Measurements from ENCODE around the gene DHODH. TPM values are rescaled to one million over a fixed set of nuclear protein-coding genes. Genes with fewer than 3 reads are reported as not detected.

DHODH gene
- total RNA-seq, result 7.7 TPM
- long read RNA-seq, transcript DHODH-201 (9 exons, 2,426 nt), result major isoform, 8 of 14 reads
- long read RNA-seq, partial matches to known transcripts, result 1 of 14 reads
- long read RNA-seq, other reads (novel, unspliced or antisense), result 5 of 14 reads

DNA sequence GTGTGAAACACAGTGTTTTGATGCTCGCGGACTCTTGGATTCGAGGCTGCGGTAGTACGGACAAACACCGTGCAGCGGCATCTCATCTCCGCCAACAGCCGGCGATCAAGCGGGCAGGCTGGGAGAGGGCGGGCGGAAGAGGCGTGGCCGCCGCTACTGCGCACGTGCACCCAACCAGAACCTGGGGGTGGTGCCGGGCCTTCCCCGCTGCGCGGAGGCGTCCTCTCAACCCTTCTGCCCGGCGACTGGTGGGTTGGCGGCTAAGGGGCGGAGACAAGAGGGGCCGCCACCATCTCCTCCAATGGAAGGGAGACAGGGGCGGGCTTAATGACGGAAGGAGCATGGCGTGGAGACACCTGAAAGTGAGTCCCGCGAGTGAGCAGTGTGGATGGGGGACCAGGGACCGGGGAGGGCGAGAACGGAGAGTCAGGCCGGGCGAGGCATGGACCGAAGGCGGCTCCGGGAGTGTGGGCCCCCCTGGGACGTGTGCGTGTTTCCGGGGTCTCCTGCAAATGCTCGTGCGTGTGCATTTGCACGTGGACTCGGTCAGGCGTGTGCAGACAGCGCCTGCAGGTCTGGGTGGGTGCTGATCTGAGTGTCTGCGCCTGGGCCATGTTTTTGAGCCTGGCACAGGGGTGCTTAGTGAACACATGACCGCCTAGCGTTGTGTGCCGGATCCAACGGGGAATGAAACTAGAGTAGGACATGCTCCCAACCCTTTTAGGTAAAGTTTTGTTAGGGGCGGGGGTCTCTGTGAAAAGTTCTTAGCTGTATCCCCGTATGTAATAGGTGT lies at the start of gene DHODH:
DHODH (plus strand) TSS at position 321 of the 793 bp plus-strand sequence; CDS start at position 342, 21 bp downstream.
- H3K27ac ChIP-seq, result peak within 1 kb of the TSS; percentile 78
- no peaks in the 10 kb centered on the region for H3K9me3 ChIP-seq
- ATAC-seq, result peak; percentile 100
- H3K4me3 ChIP-seq, result peak within 1 kb of the TSS; percentile 99
- DNase-seq, result peak; percentile 99
- peaks cover 3% of the 10 kb centered on the region for H3K4me1 ChIP-seq
- H3K27me3 ChIP-seq, result no peaks in the 10 kb centered on the region
- H3K36me3 ChIP-seq, result no peaks in the 10 kb centered on the region
- TF ChIP-seq, protein P1, sequence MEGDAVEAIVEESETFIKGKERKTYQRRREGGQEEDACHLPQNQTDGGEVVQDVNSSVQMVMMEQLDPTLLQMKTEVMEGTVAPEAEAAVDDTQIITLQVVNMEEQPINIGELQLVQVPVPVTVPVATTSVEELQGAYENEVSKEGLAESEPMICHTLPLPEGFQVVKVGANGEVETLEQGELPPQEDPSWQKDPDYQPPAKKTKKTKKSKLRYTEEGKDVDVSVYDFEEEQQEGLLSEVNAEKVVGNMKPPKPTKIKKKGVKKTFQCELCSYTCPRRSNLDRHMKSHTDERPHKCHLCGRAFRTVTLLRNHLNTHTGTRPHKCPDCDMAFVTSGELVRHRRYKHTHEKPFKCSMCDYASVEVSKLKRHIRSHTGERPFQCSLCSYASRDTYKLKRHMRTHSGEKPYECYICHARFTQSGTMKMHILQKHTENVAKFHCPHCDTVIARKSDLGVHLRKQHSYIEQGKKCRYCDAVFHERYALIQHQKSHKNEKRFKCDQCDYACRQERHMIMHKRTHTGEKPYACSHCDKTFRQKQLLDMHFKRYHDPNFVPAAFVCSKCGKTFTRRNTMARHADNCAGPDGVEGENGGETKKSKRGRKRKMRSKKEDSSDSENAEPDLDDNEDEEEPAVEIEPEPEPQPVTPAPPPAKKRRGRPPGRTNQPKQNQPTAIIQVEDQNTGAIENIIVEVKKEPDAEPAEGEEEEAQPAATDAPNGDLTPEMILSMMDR (IDR thresholded peaks at IDR 0.05), result peak; percentile 29
- intact Hi-C loops (cut with DNase I), result no loop called here

DNA sequence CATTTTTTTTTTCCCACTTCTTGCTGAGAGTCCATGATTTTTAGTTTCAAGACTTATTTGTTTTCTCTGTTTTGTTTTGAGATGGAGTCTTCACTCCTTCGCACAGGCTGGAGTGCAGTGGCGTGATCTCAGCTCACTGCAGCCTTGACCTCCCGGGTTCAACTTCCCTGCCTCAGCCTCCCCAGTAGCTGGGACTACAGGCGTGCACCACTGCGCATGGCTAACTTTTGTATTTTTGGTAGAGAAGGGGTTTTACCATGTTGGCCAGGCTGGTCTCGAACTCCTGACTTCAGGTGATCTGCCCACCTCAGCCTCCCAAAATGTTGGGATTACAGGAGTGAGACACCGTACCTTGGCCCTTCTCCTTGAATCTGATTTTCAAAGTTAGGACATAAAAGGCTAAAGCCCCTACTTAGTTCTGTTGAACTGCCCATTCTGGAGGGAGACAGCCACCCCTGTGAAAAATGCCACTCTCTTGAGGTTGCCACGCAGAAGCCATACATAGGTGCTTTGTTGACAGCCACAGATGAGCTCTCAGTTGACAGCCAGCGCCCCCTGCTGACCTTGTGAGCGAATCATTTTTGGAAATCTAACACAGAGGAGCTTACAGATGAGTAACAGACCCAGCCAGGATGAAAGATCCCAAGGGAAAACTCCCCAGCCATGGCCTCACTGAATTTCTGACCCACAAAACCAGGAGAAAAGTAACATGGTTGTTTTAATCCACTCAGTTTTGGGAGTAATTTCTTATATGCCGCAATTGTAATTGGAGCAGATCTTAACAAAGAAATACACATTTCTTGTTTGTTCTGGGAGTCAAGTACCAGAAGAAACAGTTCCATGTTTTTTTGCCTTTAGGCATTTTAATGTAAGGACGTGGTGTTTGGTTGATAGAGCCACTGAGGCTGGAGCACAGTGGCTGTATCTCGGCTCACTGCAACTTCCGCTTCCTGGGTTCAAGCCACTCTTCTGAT lies 47.2 kb upstream of the DHODH start:
- peak; percentile 98 for ATAC-seq
- Histone ChIP-seq H3K27ac (no peak overlapping the region), H3K9me3 (no peaks in the 10 kb centered on the region), H3K36me3 (no peaks in the 10 kb centered on the region), H3K4me3 (no peak overlapping the region), H3K27me3 (no peaks in the 10 kb centered on the region), H3K4me1 (no peaks in the 10 kb centered on the region)
- TF ChIP-seq, protein P1 (IDR thresholded peaks at IDR 0.05), result peak; percentile 78
- DNase-seq, result peak; percentile 84
- intact Hi-C loops (cut with DNase I), result no loop called here

DNA sequence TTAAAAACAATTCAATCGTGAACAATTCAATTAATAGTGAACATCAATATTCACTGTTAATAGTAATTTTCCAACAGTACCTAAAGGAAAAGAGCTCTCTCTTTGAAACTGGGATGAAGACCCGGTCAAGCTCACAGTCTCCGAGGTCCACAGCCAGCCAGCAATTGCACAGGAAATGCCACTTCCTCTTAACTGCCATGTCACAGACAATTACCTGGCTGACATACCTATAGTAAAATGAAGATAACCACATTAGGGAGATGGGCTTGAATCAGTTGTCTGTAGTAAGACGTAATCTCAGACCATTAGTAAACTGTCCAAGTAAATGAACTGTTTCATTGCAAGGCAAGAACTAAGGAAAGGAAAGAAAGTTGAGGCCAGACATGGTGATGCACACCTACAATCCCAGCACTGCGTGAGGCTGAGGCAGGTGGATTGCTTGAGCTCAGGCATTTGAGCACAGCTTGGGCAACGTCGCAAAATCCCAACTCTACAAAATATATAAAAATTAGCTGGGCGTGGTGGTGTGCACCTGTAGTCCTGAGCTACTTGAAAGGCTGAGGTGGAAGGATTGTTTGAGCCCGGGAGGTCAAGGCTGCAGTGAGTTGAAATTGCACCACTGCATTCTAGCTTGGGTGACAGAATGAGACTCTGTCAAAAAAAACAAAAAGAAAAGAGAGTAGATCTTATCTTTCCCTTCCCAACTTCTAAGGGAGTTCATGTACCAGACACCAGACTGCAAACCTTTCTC lies 45.2 kb upstream of the DHODH start:
- Histone ChIP-seq H3K27ac (no peak overlapping the region), H3K4me3 (no peak overlapping the region), H3K27me3 (no peaks in the 10 kb centered on the region), H3K9me3 (no peaks in the 10 kb centered on the region), H3K36me3 (no peaks in the 10 kb centered on the region), H3K4me1 (no peaks in the 10 kb centered on the region)
- ATAC-seq (no peak), DNase-seq (no peak)
- intact Hi-C loops (cut with DNase I), result no loop called here
- TF ChIP-seq, protein P1 (IDR thresholded peaks at IDR 0.05), result no peak

DNA sequence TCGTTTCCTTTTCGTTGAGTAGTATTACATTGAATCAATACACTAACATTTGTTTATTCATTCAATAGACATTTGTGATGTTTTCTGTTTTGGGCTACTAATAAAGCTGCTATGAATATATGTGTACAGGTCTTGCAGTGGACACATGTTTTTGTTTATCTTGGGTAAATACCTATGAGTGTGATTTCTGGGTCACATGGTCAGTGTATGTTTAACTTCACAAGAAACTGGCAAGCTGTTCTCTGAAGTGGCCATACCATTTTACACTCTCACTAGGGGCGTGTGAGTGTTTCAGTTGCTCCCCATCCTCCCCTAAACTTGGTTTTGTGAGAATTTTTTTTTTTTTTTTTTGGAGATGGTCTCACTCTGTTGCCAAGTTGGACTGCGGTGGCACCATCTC lies 43.3 kb upstream of the DHODH start:
- Histone ChIP-seq H3K27me3 (no peaks in the 10 kb centered on the region), H3K36me3 (no peaks in the 10 kb centered on the region), H3K9me3 (no peaks in the 10 kb centered on the region), H3K4me3 (no peak overlapping the region), H3K27ac (no peak overlapping the region), H3K4me1 (no peaks in the 10 kb centered on the region)
- ATAC-seq, result no peak
- DNase-seq, result no peak
- intact Hi-C loops (cut with DNase I), result no loop called here
- TF ChIP-seq, protein P1 (IDR thresholded peaks at IDR 0.05), result no peak

DNA sequence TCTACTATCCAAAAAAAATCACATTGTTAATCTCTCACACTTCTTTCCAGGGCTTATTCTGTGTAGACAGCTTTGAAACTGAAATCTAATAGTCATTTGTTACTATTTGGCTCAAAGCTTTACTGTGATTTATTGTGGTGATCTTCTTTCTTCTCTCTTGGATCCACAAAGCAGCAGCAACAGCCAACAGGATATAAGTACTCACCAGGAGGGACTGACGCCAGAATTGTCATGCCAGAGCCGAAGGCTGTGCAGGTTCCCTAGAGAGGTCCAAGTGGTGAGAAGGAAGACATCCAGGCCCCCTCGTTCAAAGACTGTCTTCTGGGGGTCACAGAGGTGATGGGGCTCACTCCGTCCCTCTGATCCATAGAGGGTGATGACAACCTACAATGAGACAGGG lies 41.6 kb upstream of the DHODH start:
- no peak for DNase-seq
- TF ChIP-seq, protein P1 (IDR thresholded peaks at IDR 0.05), result no peak
- Histone ChIP-seq H3K4me1 (no peaks in the 10 kb centered on the region), H3K27me3 (no peaks in the 10 kb centered on the region), H3K27ac (no peak overlapping the region), H3K9me3 (no peaks in the 10 kb centered on the region), H3K36me3 (no peaks in the 10 kb centered on the region), H3K4me3 (no peak overlapping the region)
- intact Hi-C loops (cut with DNase I), result no loop called here
- no peak for ATAC-seq
